ENCODE results near the gene UGT2A2.

UGT2A2 gene

DNA sequence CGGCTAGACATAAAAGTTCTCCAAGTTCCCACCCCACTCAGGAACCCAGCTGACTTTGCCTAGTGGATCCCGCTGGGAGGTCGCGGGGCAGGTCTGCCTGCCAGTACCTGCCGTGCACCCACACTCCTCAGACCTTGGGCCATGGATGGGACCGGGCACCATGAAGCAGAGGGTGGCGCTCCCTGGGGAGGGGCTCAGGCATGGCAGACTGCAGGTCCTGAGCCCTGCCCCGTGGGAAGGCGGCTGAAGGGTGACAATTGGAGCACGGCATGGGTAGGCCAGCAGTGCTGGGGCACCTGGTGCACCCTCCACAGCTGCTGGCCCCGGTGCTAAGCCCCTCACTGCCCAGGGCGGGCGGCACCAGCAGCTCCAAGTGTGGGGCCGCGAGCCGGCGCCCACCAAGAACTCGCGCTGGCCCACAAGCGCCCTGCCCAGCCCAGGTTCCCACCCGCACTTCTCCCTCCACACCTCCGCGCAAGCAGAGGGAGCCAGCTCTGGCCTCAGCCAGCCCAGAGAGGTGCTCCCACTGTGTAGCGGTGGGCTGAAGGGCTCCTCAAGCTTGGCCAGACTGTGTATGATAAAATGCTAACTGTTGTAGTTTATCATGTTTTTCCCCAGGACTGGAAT lies 63.1 kb downstream of the UGT2A2 start:
- DNase-seq (ENCODE audit: low spot score) = no peak

GRCh38 chr4:69568787-69569186 lies 70.7 kb downstream of the UGT2A2 start:
- DNase-seq (ENCODE audit: low spot score) = no peak

DNA sequence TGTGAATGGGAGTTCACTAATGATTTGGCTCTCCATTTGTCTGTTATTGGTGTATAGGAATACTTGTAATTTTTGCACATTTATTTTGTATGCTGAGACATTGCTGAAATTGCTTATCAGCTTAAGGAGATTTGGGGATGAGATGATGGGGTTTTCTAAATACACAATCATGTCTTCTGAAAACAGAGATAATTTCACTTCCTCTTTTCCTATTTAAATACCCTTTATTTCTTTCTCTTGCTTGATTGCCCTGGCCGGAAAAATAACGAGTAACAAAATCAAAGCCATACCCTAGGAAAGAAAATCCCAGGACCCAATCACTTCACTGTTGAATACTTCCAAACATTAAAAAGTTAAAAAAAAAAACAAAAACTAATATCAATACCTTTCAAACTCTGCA lies 76.0 kb downstream of the UGT2A2 start:
- no peak for DNase-seq (ENCODE audit: low spot score)

DNA sequence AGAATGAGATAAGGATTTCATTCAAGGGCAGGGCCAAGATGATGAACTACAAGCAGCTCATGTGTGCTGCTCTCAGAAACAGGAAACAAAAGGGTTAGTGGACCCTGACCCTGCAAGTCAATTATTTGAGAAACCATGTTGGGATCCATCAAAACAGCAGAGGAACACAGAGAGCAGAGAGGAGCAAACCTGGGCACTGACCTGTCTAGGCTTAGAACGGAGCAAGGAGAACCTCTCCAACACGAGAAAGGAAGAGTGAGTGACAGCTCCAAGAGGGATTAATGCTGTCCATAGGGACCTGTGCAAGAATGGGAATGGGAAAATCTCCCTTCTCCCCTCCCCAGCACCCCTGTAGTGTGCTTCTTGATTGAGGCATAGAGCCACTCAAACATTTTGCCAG lies 89.8 kb downstream of the UGT2A2 start:
- no peak for DNase-seq (ENCODE audit: low spot score)

GRCh38 chr4:69546134-69546765 lies 93.2 kb downstream of the UGT2A2 start:
- no peak for DNase-seq (ENCODE audit: low spot score)
